WI38 (cell line): ENCODE results near the gene CCDC170.

Experiments
- H3K4me3 ChIP-seq: 2 replicates; pipeline ENCODE4 v1.5.1; 2011; ENCODE audit warnings: low read depth, mild to moderate bottlenecking, control low read depth, low read length
- CTCF ChIP-seq: IDR thresholded peaks from 2 replicates; pipeline ENCODE4 v1.5.1; 2012; ENCODE audit warnings: low read depth, mild to moderate bottlenecking, control low read depth, low read length

The CCDC170 gene

GRCh38 chr6:151639750-151640149 is 145.9 kb downstream of the CCDC170 start:
- no peak for TF ChIP-seq CTCF
- H3K4me3 ChIP-seq: no peak overlapping the region

GRCh38 chr6:151641028-151641427 is 147.2 kb downstream of the CCDC170 start:
- no peak for TF ChIP-seq CTCF

GRCh38 chr6:151647976-151648639 is 154.3 kb downstream of the CCDC170 start:
- peak; percentile 18; the same call in 1 of the 2 replicates for TF ChIP-seq CTCF
- no peak overlapping the region for H3K4me3 ChIP-seq

More at GRCh38 chr6:151641028-151641427, 147.2 kb downstream of the CCDC170 start:
- H3K4me3 ChIP-seq: no peak overlapping the region

- H3K4me3 ChIP-seq: no peak overlapping the region
- no peak for TF ChIP-seq CTCF
Measured at GRCh38 chr6:151649835-151650234, 156.0 kb downstream of the CCDC170 start.

- TF ChIP-seq CTCF: no peak
- no peak overlapping the region for H3K4me3 ChIP-seq
Measured at GRCh38 chr6:151651639-151652038, 157.8 kb downstream of the CCDC170 start.

GRCh38 chr6:151652325-151652724 is 158.5 kb downstream of the CCDC170 start:
- no peak overlapping the region for H3K4me3 ChIP-seq
- TF ChIP-seq CTCF: no peak

GRCh38 chr6:151655099-151655498 is 161.3 kb downstream of the CCDC170 start:
- no peak overlapping the region for H3K4me3 ChIP-seq
- no peak for TF ChIP-seq CTCF
